ENCODE measurements around the gene C6orf132.
"Not testable (repeated sequence)": the region's sequence is repeated elsewhere in the genome, so short reads cannot be mapped to it uniquely, and the experiment has no call there.

Gene C6orf132, protein sequence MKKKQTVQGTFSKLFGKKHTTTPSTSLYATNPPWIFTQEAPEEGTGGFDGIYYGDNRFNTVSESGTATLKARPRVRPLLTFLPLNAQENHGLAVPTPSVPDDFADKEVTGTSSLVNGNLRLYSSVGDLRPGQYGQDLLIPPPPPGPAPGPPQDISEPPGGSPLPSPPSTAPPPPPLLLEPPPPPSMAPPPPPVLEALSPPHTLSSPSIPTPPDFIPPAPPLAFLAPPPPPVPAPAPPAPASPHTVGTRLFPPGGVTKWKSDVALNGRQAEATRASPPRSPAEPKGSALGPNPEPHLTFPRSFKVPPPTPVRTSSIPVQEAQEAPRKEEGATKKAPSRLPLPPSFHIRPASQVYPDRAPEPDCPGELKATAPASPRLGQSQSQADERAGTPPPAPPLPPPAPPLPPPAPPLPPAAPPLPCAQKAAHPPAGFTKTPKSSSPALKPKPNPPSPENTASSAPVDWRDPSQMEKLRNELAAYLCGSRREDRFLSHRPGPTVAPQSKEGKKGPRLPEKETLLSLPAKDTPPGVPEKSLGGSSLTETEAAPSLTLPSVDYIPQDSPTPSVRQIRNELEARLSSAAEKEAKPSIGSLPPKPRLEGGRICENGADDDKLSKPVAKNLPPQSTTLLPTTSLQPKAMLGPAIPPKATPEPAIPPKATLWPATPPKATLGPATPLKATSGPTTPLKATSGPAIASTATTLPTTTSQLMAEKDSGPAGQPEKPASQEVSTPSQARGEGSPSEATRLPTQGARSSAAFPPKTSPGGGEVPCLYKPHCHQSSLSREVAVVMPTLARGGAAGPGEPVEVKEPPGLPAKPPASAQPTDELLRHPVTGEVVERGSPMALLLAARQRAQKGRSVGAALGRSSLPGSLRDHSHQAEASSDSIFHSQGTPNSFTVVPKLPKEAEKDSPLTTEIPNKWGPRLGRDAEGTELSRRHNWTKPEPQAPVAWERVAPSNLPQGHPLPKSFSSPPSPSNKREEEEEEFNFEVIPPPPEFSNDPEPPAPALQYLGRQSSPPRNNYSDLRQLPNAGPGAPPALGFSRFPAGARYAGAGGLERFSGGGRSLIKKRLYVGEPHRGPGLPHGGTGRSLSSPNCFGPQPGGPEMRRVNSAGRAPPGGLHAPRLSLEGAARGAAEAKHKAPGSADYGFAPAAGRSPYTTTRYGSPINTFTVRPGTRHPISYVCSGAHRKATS
- 0.27 to 0.31 reads per million in 2 donors for total RNA-seq

GRCh38 chr6:42142118-42142835, at the start of gene C6orf132:
C6orf132 (minus strand) TSS chr6:42142620; CDS start chr6:42142444, 176 bp downstream.
- no peak for DNase-seq

DNA sequence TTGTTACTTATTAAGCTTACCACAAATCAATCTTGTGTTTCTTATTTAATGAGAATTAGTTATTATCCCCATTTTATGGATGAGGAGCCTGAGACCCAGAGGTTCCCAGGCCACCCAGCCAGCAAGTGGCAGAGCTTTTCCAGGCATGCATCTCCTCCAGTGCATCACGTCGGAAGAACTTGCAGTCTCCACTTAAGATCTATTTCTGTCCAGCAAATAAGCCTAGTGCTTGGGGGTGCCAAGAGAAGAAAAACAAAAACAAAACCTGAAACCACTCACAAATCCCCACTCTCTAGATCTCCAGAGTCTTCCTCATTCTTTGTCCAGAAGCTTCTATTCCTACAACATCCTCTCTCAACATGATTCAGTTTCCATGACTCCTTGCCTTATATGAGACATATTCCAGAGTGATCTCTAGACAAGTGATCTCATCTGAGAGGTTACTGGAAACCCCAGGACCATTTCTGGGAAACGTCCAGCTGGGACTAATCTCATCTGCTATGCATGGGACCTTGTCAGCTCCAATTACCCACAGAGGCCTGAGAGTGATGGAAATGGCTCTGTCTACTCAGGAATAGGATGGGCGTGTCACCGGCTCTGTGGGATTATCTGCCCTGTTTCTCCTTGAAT, 48.2 kb upstream of the C6orf132 start:
- no peak for DNase-seq

GRCh38 chr6:42188406-42188805, 46.0 kb upstream of the C6orf132 start:
- no peak for DNase-seq

- no peak for DNase-seq
Observed at GRCh38 chr6:42185597-42185996, 43.2 kb upstream of the C6orf132 start.

GRCh38 chr6:42184475-42184874, 42.1 kb upstream of the C6orf132 start:
- DNase-seq, result no peak

DNA sequence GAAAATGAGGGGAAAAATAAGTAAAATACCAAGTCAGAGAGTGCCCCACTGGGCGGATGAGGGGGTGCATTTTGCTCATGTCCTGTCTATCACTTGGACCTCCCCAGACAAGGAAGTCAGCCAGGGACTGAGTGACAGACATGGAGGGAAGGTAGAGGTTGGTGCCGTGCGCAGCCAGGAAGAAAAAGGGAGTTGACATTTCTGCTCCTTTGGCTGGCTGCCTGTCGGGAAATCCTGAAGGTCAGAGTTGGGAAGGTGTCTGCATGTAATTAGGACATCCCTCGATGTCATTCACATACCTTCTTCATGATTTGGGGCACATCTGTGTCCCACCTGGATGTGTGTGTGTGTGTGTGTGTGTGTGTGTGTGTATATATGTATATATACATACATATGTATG, 39.7 kb upstream of the C6orf132 start:
- no peak for DNase-seq

DNA sequence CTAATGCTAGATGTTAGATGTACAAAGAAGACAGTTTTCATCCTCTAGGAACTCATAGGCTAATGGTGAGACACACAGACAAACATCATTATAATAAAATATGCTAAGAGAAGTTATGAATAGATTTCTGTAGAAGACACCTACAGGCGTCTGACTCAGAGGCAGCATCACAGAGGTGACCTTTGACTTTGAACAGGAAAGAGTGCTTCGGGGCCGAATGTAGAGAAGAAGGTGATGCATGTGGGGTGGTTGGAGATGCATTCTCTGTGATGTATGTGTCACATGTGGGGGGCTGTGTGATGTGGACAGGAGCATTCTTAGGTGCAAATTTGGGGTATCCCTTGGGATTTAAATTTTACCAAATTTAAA, 37.5 kb upstream of the C6orf132 start:
- no peak for DNase-seq

- no peak for DNase-seq
Observed at GRCh38 chr6:42179261-42179944, 37.0 kb upstream of the C6orf132 start.

DNA sequence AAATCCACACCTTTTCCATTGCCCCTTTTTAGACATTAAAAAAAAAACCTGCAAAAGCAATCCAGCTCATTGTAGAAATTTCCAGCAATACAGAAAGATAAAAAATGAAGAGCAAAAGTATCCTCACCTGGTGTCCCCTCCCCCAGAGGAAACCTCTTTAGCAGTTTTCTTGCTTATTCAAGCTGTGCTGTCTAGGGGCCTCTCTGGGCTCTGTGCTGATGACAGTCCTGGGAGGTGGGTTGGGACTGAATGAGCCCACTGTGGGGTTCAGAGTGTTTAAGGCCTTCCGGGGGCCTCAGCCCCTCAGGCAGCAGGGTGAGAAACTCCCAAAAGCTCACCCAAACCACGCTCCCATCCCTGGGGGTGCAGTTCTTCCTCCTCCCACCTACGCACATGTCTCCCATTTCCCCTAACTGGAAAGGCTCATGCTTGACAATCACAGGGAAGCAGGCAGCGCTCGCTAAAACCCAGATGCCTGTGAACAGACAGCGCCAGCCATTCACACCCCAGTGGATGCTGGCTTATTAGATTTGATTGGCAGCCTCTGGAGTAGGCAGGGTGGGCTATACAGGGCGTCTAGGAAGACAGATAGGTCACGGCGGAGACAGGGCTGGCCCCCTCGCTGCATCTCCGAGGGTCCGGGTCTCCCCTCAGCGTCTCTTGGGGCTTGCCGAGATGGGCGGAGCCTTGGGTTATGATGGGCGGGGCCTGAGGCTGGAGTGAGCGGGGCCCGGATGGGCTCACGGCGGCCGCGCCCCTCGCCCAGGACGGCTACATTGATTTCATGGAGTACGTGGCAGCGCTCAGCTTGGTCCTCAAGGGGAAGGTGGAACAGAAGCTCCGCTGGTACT, 35.3 kb upstream of the C6orf132 start:
- DNase-seq, result no peak

GRCh38 chr6:42176981-42177380, 34.6 kb upstream of the C6orf132 start:
- DNase-seq, result no peak

DNA sequence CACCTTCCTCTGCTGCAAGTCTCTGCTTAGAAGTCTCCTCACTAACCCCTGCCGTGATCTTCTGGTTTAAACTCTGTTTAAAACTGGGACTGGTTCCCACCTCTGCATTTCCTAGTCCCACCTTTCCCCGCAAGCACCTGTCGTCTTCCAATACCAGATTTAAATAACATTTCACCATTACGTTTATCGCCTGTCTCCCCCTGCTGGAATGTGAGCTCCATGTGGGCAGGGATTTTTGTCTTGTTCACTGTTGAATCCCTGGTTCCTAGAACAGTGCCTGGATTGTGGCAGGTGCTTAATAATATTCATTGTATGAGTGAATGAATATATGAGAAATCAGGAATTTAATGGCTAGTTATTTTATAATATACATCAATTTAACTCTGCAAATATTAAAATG, 33.4 kb upstream of the C6orf132 start:
- no peak for DNase-seq

DNA sequence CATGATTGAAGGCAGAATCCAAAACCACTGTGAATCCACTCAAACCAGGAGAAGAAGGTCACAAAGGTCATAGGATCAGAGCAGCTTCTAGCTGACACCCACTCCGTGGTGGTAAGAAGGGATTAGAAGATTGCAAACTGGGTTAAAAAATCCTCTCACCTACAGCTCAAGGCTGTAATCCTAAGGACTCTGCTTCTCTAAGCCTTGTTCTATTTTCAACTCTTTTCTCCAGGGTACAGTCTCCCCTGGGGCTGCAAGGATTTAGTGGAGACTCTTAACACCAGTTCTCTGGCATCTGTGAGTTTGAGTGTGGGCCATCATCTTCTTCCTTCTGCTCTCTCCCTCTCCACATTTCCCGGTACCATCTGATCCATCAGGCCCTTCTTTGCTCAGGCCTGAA, 30.7 kb upstream of the C6orf132 start, which contains the start of gene GUCA1A:
Gene GUCA1A, plus strand, starts transcription at position 264 of the 400 bp plus-strand sequence. CDS start 250 bp downstream, outside the sequence.
- no peak for DNase-seq

GRCh38 chr6:42171813-42172581, 29.6 kb upstream of the C6orf132 start:
- no peak for DNase-seq

DNA sequence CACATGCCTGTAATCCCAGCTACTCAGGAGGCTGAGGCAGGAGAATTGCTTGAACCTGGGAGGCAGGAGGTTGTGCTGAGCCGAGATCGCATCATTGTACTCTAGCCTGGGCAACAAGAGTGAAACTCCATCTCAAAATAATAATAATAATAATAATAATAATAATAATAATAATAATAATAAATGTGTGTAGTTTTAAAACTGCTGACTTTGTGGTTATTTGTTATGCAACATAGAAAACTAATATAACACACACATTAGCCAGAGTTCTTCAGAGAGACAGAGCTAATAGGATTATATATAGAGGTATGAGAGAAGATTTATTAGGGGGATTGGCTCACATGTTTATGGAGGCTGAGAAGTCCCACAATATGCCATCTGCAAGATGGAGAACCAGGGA, 27.4 kb upstream of the C6orf132 start:
- DNase-seq, result not testable (repeated sequence)

- no peak for DNase-seq
Observed at GRCh38 chr6:42168650-42169049, 26.2 kb upstream of the C6orf132 start.

- DNase-seq, result peak; percentile 40 to 67 (median 58)
Observed at GRCh38 chr6:42166444-42167141, 24.2 kb upstream of the C6orf132 start.

DNA sequence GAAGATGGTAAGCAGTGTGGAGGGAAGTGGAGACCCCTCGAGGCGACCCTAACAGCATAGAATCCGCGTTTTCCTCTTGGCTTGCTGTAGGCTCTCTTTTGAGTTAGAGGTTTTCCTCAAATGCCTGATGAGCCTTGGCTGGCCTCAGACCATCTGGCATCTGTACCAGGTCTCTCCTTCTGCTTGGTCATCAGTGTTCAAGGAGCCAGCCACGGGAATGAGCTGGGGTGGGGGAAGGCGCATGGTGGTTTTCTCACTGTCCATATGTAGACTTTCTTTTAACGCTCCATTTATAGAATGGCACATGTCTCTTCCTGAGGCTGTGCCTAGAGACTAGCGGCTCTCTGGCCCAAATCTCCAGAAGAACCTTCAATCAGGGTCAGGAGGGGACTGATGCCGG, 22.6 kb upstream of the C6orf132 start:
- no peak for DNase-seq

GRCh38 chr6:42163981-42164380, 21.6 kb upstream of the C6orf132 start:
- no peak for DNase-seq

- no peak for DNase-seq
Observed at GRCh38 chr6:42162812-42163211, 20.4 kb upstream of the C6orf132 start.
